ENCODE measurements around the gene GPAM. TPM values are rescaled to one million over a fixed set of nuclear protein-coding genes. Genes with fewer than 3 reads are reported as not detected.
"Not testable (repeated sequence)": the region's sequence is repeated elsewhere in the genome, so short reads cannot be mapped to it uniquely, and the experiment has no call there.

GPAM gene
- total and polyA plus RNA-seq, 2 of the 8 experiments (the other 6 are each of a cell fraction or from before 2014, with no cell fraction given), result 5.5 to 15.5 TPM

GRCh38 chr10:112228366-112229088 lies 45.0 kb upstream of the GPAM start:
- POLR2A ChIA-PET (ENCODE audit: partially characterized antibody), result interaction anchor here (1.6 kb wide), 1 partner anchor 11 kb away, joined by 3 read pairs; no protein-coding TSS in a partner anchor
- not testable (repeated sequence) for DNase-seq (ENCODE audit: low read depth in 1 of 2, low spot score in 2 of 2); H3K4ac ChIP-seq (replicated peaks; ENCODE audit: insufficient read length, low read depth, low read length); H4K8ac ChIP-seq (ENCODE audit: extremely low read depth, insufficient read depth, low read length); H4K91ac ChIP-seq (replicated peaks; ENCODE audit: insufficient read length, low read length); FAIRE-seq; H2BK12ac ChIP-seq (ENCODE audit: low read depth, low read length); H3K9me3 ChIP-seq (ENCODE audit: insufficient read depth in 2 of 2, low read depth in 1 of 2, low read length in 1 of 2); H2AFZ ChIP-seq (ENCODE audit: low read length); H4K5ac ChIP-seq (ENCODE audit: insufficient read length, low read depth, low read length); H3K23ac ChIP-seq (ENCODE audit: insufficient read length); H2BK5ac ChIP-seq (ENCODE audit: low read depth, low read length); H3K4me1 ChIP-seq (replicated peaks in 1 of 4; ENCODE audit: control insufficient read depth in 3 of 4, insufficient read depth in 4 of 4, low read length in 3 of 4); H2BK20ac ChIP-seq (ENCODE audit: low read length); H3K18ac ChIP-seq (ENCODE audit: extremely low read depth, low read length); H3K9ac ChIP-seq (replicated peaks in 1 of 4; ENCODE audit: extremely low read depth in 1 of 4, low read depth in 3 of 4, low read length in 3 of 4); H2BK120ac ChIP-seq (replicated peaks; ENCODE audit: low read depth, low read length); H3K79me1 ChIP-seq (ENCODE audit: low read depth, low read length); H3K23me2 ChIP-seq (ENCODE audit: low read depth, low read length); H3K14ac ChIP-seq (ENCODE audit: insufficient read length); H3K36me3 ChIP-seq (ENCODE audit: control insufficient read depth in 2 of 4, insufficient read depth in 4 of 4, low read length in 3 of 4); H3K79me2 ChIP-seq (ENCODE audit: control insufficient read depth in 1 of 2, insufficient read depth in 2 of 2, low read length in 2 of 2); H3K56ac ChIP-seq (replicated peaks; ENCODE audit: insufficient read length, low read depth, low read length); H3K27me3 ChIP-seq (replicated peaks in 1 of 4; ENCODE audit: control insufficient read depth in 3 of 4, extremely low read depth in 1 of 4, insufficient read depth in 3 of 4, low read length in 3 of 4); H3K27ac ChIP-seq (ENCODE audit: low read depth, low read length); H3K4me3 ChIP-seq (ENCODE audit: extremely low read depth in 1 of 4, insufficient read depth in 2 of 4, low read depth in 3 of 4, low read length in 4 of 4); H4K20me1 ChIP-seq (replicated peaks in 1 of 2; ENCODE audit: control insufficient read depth in 1 of 2, insufficient read depth in 2 of 2, low read length in 2 of 2); H2BK15ac ChIP-seq (ENCODE audit: low read length); H2AK5ac ChIP-seq (ENCODE audit: low read depth, low read length); H3K4me2 ChIP-seq (ENCODE audit: insufficient read depth in 1 of 2, low read depth in 2 of 2, low read length in 2 of 2)
- WGBS, 2 experiments (ENCODE audit: extremely low coverage in 1 of 2, insufficient coverage in 1 of 2, insufficient read length in 1 of 2, insufficient replicate concordance in 2 of 2, low coverage in 1 of 2, low lambda C conversion rate in 2 of 2, missing lambda C conversion rate in 1 of 2), result 87% methylated on average over 3 of the region's 3 CpGs; no CpG with 5 or more reads in 1 of the 2 experiments
- CTCF ChIA-PET (ENCODE audit: partially characterized antibody), result interaction anchor here (1.0 to 1.4 kb wide), 2 partner anchors 10 to 87 kb away, joined by 3 read pairs; no protein-coding TSS in a partner anchor

Data from H1 (cell line).